HG03135 (cell line): ENCODE results near the gene UXS1.

Experiments
- ATAC-seq: cut with Tn5 transposase; IDR thresholded peaks from one replicate; pipeline ENCODE4 v1.9.1; 2021; ENCODE audit warnings: mild to moderate bottlenecking, moderate library complexity; ENCODE audit not compliant: unreplicated experiment

UXS1 gene

GRCh38 chr2:106189764-106190468 lies 4.2 kb downstream of the UXS1 start:
- no peak for ATAC-seq

- ATAC-seq: no peak
These were observed 4.8 kb downstream of the UXS1 start for GRCh38 chr2:106189325-106189724.

DNA sequence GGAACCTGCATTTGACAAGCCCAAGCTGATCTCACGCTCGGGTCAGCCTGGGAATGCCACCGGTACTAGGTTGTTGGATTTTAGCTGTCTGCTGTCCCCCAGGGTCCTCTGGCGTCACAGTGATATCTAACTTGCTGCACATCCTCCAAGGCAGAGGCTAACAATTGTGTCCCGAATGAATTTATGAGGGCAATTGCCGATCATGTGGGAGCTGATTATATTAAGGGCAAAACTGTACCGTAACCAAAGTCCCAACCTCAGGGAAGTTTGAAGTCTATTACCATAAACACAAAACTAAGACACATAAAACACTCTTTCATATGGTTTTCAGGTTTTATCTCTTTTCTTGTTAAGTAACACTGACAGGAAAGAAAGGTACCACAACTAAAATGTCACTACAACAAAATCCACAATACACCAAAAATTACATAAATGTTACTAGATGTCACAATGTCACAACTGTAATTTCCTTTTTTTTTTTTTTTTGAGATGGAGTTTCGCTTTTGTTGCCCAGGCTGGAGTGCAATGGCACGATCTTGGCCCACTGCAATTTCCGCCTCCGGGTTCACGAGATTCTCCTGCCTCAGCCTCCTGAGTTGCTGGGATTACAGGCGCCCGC lies 6.7 kb downstream of the UXS1 start:
- no peak for ATAC-seq

DNA sequence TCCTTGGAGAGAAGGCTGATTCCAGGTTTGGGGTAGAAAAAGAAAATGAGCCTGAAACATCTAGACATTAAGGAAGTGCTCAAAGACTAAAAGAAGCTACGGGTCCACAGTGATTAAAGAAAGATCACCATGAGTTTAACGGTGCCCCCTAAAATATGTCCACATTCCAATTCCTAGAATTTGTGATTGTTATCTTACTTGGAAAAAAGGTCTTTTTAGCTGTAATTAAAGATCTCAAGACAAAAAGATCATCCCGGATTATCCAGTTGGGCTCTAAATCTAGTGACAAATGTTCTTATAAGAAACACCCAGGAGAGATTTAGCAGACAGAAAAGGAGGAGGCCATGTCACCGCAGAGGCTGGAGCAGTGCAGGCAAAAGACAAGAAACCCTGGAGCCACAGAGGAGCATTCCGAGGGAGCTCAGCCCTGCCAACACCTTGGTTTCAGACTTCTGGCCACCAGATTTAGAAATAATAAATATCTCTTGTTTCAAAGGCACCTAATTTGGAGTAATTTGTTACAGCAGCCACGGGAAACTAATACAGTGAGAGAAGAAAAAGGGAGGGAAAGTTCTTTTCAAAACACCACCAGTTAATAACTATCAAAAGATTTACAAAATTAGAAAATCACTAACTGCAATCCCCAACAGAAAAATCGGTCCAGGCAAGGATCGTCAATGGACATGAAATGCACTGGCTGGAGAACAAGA lies 8.5 kb downstream of the UXS1 start:
- ATAC-seq: no peak

DNA sequence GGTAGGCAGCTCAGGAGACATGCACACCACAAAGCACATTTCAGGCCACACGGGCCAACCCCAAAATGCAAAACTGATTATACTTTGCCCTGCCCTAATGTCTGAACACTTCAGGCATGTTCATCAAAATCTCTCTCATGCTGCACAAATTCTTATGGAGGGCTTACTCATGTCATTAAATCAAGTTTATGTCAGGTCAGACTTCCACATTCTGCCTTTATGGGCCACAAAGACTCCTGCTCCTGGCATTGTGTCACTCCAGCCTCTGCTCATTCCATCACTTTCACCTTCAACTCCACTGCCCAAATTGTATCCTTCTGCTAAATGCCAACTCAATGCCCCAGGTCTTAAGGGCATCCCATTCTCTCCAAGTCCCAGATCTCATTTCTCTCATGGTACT lies 9.2 kb downstream of the UXS1 start:
- no peak for ATAC-seq

DNA sequence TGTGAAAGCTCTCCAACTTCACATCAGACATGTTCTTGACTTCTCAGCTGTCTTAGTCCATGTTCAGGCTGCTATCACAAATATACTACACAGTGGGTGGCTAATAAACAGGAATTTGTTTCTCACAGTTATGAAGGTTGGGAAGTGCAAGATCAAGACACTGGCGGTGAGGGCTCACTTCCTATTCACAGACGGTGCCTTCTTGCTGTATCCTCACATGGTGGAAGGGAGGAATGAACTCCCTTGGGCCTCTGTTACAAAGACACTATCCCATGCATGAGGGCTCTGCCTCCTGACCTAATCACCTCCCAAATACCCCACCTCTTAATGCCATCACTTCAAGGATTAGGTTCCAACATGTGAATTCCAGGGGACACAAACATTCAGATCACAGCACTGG lies 9.7 kb downstream of the UXS1 start:
- ATAC-seq: no peak

- ATAC-seq: no peak
These were observed 10.9 kb downstream of the UXS1 start for GRCh38 chr2:106183101-106183696.

DNA sequence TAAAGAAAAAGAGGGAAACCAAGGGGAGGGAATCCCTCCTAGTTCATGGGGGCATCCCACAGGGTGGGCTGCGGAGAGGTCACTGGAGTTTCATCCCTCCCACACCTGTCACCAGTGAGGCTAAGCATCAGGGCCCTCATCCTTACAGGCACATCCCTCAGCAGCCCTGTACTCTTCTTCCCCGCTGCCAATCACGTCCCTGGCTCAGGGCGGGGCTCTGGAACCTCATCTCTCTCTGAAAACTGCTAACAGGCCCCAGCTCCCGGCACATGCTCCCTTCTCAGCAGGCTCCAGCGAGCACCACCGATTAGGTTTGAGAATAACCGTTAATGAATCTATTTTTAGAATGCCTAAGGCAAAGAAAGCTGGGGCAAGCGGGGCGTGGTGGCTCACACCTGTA lies 13.0 kb downstream of the UXS1 start:
- ATAC-seq: no peak

GRCh38 chr2:106180602-106181001 lies 13.5 kb downstream of the UXS1 start:
- ATAC-seq: no peak

GRCh38 chr2:106178716-106179115 lies 15.4 kb downstream of the UXS1 start:
- no peak for ATAC-seq

- ATAC-seq: no peak
These were observed 16.5 kb downstream of the UXS1 start for GRCh38 chr2:106177581-106177980.

DNA sequence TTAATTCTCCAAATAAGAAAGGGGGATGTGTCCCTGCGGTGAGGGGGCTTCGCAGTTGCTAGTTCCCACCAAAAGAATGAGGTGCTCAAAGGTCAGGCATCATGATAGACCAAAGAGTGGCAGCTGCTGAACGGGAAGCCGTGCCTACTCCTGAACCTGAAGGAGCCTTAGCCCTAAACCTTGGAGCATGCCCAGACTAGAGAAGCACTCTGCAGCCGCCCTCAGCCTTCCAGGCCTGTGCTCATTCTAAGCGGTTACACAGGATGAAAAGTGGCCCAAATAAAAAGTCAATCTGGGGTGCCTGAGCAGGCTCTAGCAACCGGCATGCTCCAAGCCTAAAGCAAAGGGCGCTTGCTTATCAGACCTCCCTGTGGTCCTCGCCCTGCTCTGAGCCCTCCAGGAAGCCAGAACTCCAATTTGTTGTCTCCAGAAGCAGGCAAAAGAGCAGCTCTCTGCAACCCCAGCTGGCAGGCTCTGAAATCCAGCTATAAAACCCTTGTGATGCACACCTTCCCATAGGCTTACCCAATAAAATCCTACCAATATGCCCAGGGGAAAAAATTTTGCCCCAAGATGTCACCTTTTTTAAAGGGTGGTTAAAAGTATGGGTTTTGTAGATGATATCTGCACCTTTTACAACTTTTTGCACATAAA lies 17.5 kb downstream of the UXS1 start:
- ATAC-seq: no peak

GRCh38 chr2:106175086-106175850 lies 18.8 kb downstream of the UXS1 start:
- no peak for ATAC-seq

- no peak for ATAC-seq
These were observed 20.0 kb downstream of the UXS1 start for GRCh38 chr2:106174056-106174455.

DNA sequence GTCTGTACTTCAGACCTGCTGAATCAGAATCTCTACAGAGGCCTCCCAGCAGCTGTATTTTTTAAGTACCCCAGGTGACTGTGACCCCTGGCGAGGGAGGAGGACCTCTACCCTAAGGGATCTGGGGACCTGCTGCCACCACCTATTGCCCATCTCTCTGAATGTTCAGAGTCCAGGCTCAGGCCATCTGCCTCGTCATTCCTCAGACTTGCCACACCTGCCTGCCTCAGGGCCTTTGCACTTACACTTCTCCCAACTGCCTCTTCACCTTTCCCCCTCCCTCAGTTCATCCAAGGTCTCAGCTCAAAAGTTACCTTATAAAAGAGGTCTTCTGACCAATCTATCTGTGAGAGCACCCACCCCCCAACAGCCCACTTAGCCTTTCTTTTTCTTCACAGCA lies 21.5 kb downstream of the UXS1 start:
- ATAC-seq: no peak

- no peak for ATAC-seq
These were observed 25.4 kb downstream of the UXS1 start for GRCh38 chr2:106168657-106169056.

- no peak for ATAC-seq
These were observed 27.0 kb downstream of the UXS1 start for GRCh38 chr2:106167067-106167466.

DNA sequence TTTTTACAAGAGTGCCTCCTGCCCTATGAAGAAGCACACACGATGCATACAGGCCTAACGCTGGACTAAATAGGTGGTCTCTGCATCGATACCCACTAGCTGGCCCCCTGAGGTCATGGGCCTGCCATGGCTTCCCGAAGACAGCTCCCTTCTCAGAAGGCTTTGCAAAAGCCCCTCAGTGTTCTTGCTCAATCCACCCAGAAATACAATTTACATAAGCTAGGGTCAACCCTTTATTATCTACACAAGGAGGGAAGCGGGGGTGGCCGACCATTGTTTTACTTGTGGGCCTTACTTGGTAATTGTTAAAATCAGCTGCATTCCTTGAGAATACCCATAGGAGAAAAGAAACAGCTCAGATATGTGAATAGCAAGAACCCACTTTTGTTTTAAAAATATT lies 28.5 kb downstream of the UXS1 start:
- ATAC-seq: no peak

DNA sequence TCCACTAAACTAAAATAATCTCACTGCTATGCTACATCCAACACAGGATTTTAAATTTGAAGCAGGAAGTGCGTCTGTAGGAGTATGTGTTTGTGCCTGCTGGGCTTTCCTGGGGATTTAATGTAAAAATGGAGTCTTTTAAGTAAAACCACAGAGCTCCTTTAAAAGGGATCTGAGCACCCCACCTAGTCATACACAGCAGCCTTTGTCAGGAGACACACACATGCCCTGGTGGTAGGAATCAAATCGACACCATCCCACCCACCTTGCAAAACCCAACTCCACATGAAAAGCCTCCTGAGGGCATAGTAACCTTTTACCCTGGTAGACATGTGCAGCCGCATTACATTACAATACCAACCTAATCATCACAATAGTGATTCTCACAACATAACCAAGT lies 29.1 kb downstream of the UXS1 start:
- no peak for ATAC-seq

- ATAC-seq: no peak
These were observed 30.1 kb downstream of the UXS1 start for GRCh38 chr2:106163948-106164545.
